HUES6 (cell line): ENCODE measurements around the gene ARSA.
"Not testable (repeated sequence)": the region's sequence is repeated elsewhere in the genome, so short reads cannot be mapped to it uniquely, and the experiment has no call there.

ENCODE experiments used
- H3K27ac ChIP-seq: 2 replicates; pipeline ENCODE4 v1.7.0; 2013; ENCODE audit warnings: low read depth, mild to moderate bottlenecking, low read length, inconsistent platforms
- H3K27me3 ChIP-seq: 2 replicates; pipeline ENCODE4 v1.6.1; 2013; ENCODE audit warnings: low read length; ENCODE audit not compliant: control insufficient read depth, insufficient read depth
- H3K36me3 ChIP-seq: 2 replicates; pipeline ENCODE4 v1.6.1; 2013; ENCODE audit warnings: low read length; ENCODE audit not compliant: control insufficient read depth, insufficient read depth
- H3K4me1 ChIP-seq: 2 replicates; pipeline ENCODE4 v1.6.1; 2013; ENCODE audit warnings: low read length; ENCODE audit not compliant: control insufficient read depth, insufficient read depth
- H3K4me3 ChIP-seq: 2 replicates; pipeline ENCODE4 v1.5.1; 2013; ENCODE audit warnings: low read depth, low read length
- H3K9ac ChIP-seq: one replicate; pipeline ENCODE4 v1.6.1; 2013; ENCODE audit warnings: mild to moderate bottlenecking, low read length
- H3K9me3 ChIP-seq: 2 replicates; pipeline ENCODE4 v1.6.1; 2013; ENCODE audit warnings: low read depth, low read length; ENCODE audit not compliant: control insufficient read depth, insufficient read depth

The ARSA gene

DNA sequence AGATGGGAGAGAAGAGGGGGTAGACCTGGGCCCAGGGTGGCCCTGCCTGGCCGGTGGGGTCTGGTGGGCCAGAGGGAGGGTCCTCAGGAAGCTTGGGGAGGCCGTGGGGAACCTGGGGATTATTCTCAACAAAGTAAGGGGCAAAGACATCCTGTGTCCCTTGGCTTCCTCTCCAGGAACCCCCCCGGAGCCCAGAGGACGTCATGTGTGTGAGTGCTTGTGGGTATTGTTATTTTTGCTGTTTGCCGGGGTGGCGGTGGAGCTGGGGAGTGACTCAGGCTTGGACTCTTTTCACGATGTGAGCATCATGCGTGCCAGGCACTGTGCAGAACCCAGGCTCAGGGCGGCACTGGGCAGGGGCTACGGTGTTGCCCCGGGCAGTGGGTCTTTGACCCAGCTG is 43.7 kb upstream of the ARSA start:
- Histone ChIP-seq H3K27me3 (peaks cover 49% of the 10 kb centered on the region), H3K27ac (no peak overlapping the region), H3K9me3 (no peaks in the 10 kb centered on the region), H3K36me3 (no peaks in the 10 kb centered on the region), H3K4me3 (no peak overlapping the region), H3K4me1 (peaks cover 11% of the 10 kb centered on the region), H3K9ac (no peak overlapping the region)

- no peak overlapping the region for H3K9ac ChIP-seq
- no peaks in the 10 kb centered on the region for H3K9me3 ChIP-seq
- H3K27me3 ChIP-seq = peaks cover 44% of the 10 kb centered on the region
- H3K27ac ChIP-seq = no peak overlapping the region
- no peaks in the 10 kb centered on the region for H3K36me3 ChIP-seq
- no peak overlapping the region for H3K4me3 ChIP-seq
- peaks cover 11% of the 10 kb centered on the region for H3K4me1 ChIP-seq
These were observed 43.1 kb upstream of the ARSA start for GRCh38 chr22:50670914-50671538.

- Histone ChIP-seq H3K27ac (no peak overlapping the region), H3K4me3 (no peak overlapping the region), H3K4me1 (peaks cover 10% of the 10 kb centered on the region), H3K9me3 (no peaks in the 10 kb centered on the region), H3K27me3 (peaks cover 43% of the 10 kb centered on the region), H3K36me3 (no peaks in the 10 kb centered on the region), H3K9ac (no peak overlapping the region)
These were observed 42.6 kb upstream of the ARSA start for GRCh38 chr22:50670513-50670912.

DNA sequence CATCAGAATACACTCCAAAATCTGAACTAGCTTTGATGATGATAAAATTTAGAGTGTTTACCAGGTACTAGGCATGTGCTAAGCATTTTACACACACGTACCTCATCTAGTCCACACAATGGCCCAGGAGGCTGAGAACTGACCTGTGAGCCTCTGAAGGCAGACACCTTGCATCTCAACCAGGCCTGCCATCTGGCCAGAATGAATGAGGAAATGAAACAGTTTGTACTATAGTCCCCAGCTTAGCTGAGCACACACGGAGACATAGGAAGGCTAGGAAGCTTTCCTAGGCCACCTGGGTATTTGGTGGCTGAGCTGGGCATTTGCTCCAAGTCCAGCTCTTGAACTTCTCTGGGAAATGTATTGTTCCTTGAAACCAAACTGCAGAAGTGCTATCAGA is 37.8 kb upstream of the ARSA start:
- H3K27ac ChIP-seq = no peak overlapping the region
- H3K9ac ChIP-seq = no peak overlapping the region
- no peaks in the 10 kb centered on the region for H3K36me3 ChIP-seq
- no peaks in the 10 kb centered on the region for H3K4me1 ChIP-seq
- H3K27me3 ChIP-seq = peaks cover 13% of the 10 kb centered on the region
- no peaks in the 10 kb centered on the region for H3K9me3 ChIP-seq
- no peak overlapping the region for H3K4me3 ChIP-seq

- H3K27me3 ChIP-seq = peaks cover 8% of the 10 kb centered on the region
- no peak overlapping the region for H3K4me3 ChIP-seq
- H3K4me1 ChIP-seq = no peaks in the 10 kb centered on the region
- no peaks in the 10 kb centered on the region for H3K36me3 ChIP-seq
- H3K27ac ChIP-seq = no peak overlapping the region
- no peak overlapping the region for H3K9ac ChIP-seq
- H3K9me3 ChIP-seq = no peaks in the 10 kb centered on the region
These were observed 37.3 kb upstream of the ARSA start for GRCh38 chr22:50665212-50665611.

DNA sequence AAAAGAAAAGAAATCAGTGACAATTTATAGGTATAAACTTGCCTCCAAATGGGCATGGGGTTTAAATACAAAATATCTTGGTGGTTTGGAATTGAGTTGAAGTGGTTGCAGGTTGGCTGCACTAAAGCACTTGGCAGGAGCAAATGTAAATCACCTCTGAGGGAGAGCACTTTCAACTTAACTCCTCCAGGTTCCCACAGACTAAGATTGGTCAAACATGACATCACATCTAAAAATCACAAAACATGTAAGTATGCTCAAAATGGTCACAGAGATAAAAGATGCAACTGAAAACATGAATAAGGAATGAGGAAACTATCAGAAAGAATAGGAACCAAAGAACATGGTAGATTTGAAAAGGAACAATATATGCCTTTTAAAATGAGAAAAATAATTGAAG is 32.4 kb upstream of the ARSA start:
- Histone ChIP-seq H3K9ac (no peak overlapping the region), H3K9me3 (no peaks in the 10 kb centered on the region), H3K4me3 (no peak overlapping the region), H3K27ac (no peak overlapping the region), H3K36me3 (no peaks in the 10 kb centered on the region), H3K27me3 (peaks cover 21% of the 10 kb centered on the region), H3K4me1 (no peaks in the 10 kb centered on the region; the same call in 1 of the 2 replicates)

GRCh38 chr22:50659711-50660110 is 31.8 kb upstream of the ARSA start:
- not testable (repeated sequence) for H3K36me3 ChIP-seq, H3K9ac ChIP-seq, H3K4me1 ChIP-seq, H3K4me3 ChIP-seq, H3K27ac ChIP-seq, H3K9me3 ChIP-seq
- H3K27me3 ChIP-seq = peaks cover 18% of the 10 kb centered on the region

- Histone ChIP-seq H3K27me3 (peaks cover 18% of the 10 kb centered on the region), H3K27ac (no peak overlapping the region), H3K36me3 (no peaks in the 10 kb centered on the region), H3K4me3 (no peak overlapping the region), H3K9ac (no peak overlapping the region), H3K9me3 (peaks cover 12% of the 10 kb centered on the region), H3K4me1 (no peaks in the 10 kb centered on the region; the same call in 1 of the 2 replicates)
These were observed 30.0 kb upstream of the ARSA start for GRCh38 chr22:50657925-50658324.

- Histone ChIP-seq H3K36me3 (no peaks in the 10 kb centered on the region), H3K9me3 (peaks cover 15% of the 10 kb centered on the region), H3K27me3 (peaks cover 18% of the 10 kb centered on the region), H3K27ac (no peak overlapping the region), H3K4me3 (no peak overlapping the region), H3K4me1 (no peaks in the 10 kb centered on the region; the same call in 1 of the 2 replicates), H3K9ac (no peak overlapping the region)
These were observed 28.4 kb upstream of the ARSA start for GRCh38 chr22:50656122-50657070.

GRCh38 chr22:50654664-50655063 is 26.7 kb upstream of the ARSA start:
- H3K9ac ChIP-seq, H3K4me3 ChIP-seq, H3K27ac ChIP-seq, H3K4me1 ChIP-seq, H3K36me3 ChIP-seq: not testable (repeated sequence)
- peaks cover 18% of the 10 kb centered on the region for H3K27me3 ChIP-seq
- peaks cover 26% of the 10 kb centered on the region for H3K9me3 ChIP-seq

GRCh38 chr22:50653256-50653655 is 25.3 kb upstream of the ARSA start:
- Histone ChIP-seq H3K27me3 (peaks cover 18% of the 10 kb centered on the region), H3K9ac (no peak overlapping the region), H3K36me3 (no peaks in the 10 kb centered on the region), H3K4me3 (no peak overlapping the region), H3K27ac (no peak overlapping the region), H3K4me1 (no peaks in the 10 kb centered on the region; the same call in 1 of the 2 replicates), H3K9me3 (peaks cover 28% of the 10 kb centered on the region)
